Measurements from ENCODE around the gene MAP1LC3C.

Gene MAP1LC3C

DNA sequence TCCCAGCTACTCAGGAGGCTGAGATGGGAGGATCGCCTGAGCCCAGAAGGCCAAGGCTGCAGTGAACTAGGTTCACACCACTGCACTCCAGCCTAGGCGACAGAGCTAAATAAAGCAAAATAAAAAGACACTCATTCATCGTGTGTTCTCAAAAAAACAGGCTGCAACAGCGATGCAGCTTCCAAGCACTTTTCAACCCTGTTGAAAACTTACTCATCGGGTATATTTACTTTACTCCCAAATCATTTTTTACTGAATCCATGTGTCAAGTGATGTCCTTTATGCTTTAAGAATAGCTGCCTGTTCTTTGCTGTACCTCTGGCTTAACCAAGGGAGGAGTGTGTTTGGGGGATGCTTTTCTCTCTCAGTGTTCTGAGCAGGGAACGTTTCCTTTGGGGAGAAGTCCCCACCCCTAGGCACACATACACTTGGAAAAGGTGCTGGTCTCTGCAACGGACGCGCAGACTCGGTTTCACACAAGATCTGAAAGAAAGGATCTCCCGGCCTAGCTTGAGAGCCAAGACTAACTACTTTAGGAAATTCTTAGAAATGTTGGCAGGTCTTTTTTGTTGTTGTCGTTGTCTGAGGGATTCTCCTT lies 1.4 kb downstream of the MAP1LC3C start:
- Histone ChIP-seq H3K4me2 (ENCODE audit: low read depth, low read length, poor library complexity, severe bottlenecking) (no peak overlapping the region), H3K4me3 (ENCODE audit: insufficient read depth, low read length, poor library complexity, severe bottlenecking) (no peak overlapping the region), H3K9me2 (replicated peaks; ENCODE audit: insufficient read depth, low read length) (no peaks in the 10 kb centered on the region), H3K36me3 (ENCODE audit: low read length) (no peaks in the 10 kb centered on the region), H3K27ac (ENCODE audit: low read depth, low read length) (no peak overlapping the region), H3K79me2 (ENCODE audit: insufficient read depth, low read length) (no peaks in the 10 kb centered on the region), H3K27me3 (ENCODE audit: low read length) (no peaks in the 10 kb centered on the region), H3K9me3 (ENCODE audit: insufficient read depth, low read length) (no peaks in the 10 kb centered on the region), H3F3A (ENCODE audit: insufficient read depth) (no peaks in the 10 kb centered on the region), H2AFZ (ENCODE audit: low read depth, low read length, severe bottlenecking) (no peak overlapping the region), H4K20me1 (ENCODE audit: low read depth, low read length) (no peaks in the 10 kb centered on the region), H3K9ac (ENCODE audit: low read length) (no peak overlapping the region)
- TF ChIP-seq, protein P1, sequence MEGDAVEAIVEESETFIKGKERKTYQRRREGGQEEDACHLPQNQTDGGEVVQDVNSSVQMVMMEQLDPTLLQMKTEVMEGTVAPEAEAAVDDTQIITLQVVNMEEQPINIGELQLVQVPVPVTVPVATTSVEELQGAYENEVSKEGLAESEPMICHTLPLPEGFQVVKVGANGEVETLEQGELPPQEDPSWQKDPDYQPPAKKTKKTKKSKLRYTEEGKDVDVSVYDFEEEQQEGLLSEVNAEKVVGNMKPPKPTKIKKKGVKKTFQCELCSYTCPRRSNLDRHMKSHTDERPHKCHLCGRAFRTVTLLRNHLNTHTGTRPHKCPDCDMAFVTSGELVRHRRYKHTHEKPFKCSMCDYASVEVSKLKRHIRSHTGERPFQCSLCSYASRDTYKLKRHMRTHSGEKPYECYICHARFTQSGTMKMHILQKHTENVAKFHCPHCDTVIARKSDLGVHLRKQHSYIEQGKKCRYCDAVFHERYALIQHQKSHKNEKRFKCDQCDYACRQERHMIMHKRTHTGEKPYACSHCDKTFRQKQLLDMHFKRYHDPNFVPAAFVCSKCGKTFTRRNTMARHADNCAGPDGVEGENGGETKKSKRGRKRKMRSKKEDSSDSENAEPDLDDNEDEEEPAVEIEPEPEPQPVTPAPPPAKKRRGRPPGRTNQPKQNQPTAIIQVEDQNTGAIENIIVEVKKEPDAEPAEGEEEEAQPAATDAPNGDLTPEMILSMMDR (IDR thresholded peaks at IDR 0.05; ENCODE audit: insufficient read depth, low read length, poor library complexity, severe bottlenecking): no peak
- TF ChIP-seq EZH2phosphoT487 (conservative IDR thresholded peaks at IDR 0.05; ENCODE audit: low read length): no peak

DNA sequence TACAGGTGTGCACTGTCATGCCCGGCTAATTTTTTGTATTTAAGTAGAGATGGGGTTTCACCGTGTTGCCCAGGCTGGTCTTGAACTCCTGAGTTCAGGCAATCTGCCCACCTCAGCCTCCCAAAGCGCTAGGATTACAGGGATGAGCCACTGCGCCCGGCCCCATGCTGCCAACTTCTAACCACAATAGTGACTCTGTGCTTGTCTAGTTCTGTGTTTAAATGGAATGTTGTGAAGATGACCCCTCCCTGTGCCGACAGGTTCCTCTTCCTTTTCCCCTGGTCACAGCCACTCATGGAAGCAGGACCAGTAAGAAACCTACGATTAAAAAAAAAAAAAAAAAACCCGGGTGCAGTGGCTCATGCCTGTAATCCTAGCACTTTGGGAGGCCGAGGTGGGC lies 4.7 kb downstream of the MAP1LC3C start:
- TF ChIP-seq, protein P1 (IDR thresholded peaks at IDR 0.05; ENCODE audit: insufficient read depth, low read length, poor library complexity, severe bottlenecking): no peak
- no peak for TF ChIP-seq EZH2phosphoT487 (conservative IDR thresholded peaks at IDR 0.05; ENCODE audit: low read length)

DNA sequence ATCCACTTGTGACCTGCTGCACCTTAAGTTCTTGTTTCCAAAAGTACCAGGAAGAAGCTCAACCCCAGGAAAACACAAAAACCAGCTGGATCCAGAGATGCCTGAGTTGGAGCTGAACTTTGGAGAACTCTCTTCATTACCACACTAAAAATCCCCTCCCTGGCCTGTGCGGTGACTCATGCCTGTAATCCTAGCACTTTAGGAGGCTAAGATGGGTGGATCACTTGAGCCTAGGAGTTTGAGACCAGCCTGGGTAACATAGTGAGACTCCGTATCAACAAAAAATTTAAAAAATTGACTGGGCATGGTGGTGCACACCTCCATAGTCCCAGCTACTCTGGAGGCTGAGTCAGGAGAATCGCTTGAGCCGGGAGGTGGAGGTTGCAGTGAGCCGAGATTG lies 6.2 kb downstream of the MAP1LC3C start:
- H3K9ac ChIP-seq (ENCODE audit: low read length): no peak overlapping the region
- no peak overlapping the region for H3K4me3 ChIP-seq (ENCODE audit: insufficient read depth, low read length, poor library complexity, severe bottlenecking)
- TF ChIP-seq, protein P1 (IDR thresholded peaks at IDR 0.05; ENCODE audit: insufficient read depth, low read length, poor library complexity, severe bottlenecking): no peak
- no peak for TF ChIP-seq EZH2phosphoT487 (conservative IDR thresholded peaks at IDR 0.05; ENCODE audit: low read length)
- no peak overlapping the region for H3K4me2 ChIP-seq (ENCODE audit: low read depth, low read length, poor library complexity, severe bottlenecking)
- no peaks in the 10 kb centered on the region for H3K79me2 ChIP-seq (ENCODE audit: insufficient read depth, low read length)
- H3K9me2 ChIP-seq (replicated peaks; ENCODE audit: insufficient read depth, low read length): no peaks in the 10 kb centered on the region
- H3K27ac ChIP-seq (ENCODE audit: low read depth, low read length): no peak overlapping the region
- H3K27me3 ChIP-seq (ENCODE audit: low read length): no peaks in the 10 kb centered on the region
- no peaks in the 10 kb centered on the region for H3K9me3 ChIP-seq (ENCODE audit: insufficient read depth, low read length)
- H4K20me1 ChIP-seq (ENCODE audit: low read depth, low read length): no peaks in the 10 kb centered on the region
- H2AFZ ChIP-seq (ENCODE audit: low read depth, low read length, severe bottlenecking): no peak overlapping the region
- H3F3A ChIP-seq (ENCODE audit: insufficient read depth): no peaks in the 10 kb centered on the region
- no peaks in the 10 kb centered on the region for H3K36me3 ChIP-seq (ENCODE audit: low read length)

More for the DNA sequence above, 4.7 kb downstream of the MAP1LC3C start:
- no peaks in the 10 kb centered on the region for H3K36me3 ChIP-seq (ENCODE audit: low read length)
- no peak overlapping the region for H3K9ac ChIP-seq (ENCODE audit: low read length)
- H2AFZ ChIP-seq (ENCODE audit: low read depth, low read length, severe bottlenecking): no peak overlapping the region
- H3K9me2 ChIP-seq (replicated peaks; ENCODE audit: insufficient read depth, low read length): no peaks in the 10 kb centered on the region
- H4K20me1 ChIP-seq (ENCODE audit: low read depth, low read length): no peaks in the 10 kb centered on the region
- H3K9me3 ChIP-seq (ENCODE audit: insufficient read depth, low read length): no peaks in the 10 kb centered on the region
- no peaks in the 10 kb centered on the region for H3F3A ChIP-seq (ENCODE audit: insufficient read depth)
- no peak overlapping the region for H3K27ac ChIP-seq (ENCODE audit: low read depth, low read length)
- no peak overlapping the region for H3K4me3 ChIP-seq (ENCODE audit: insufficient read depth, low read length, poor library complexity, severe bottlenecking)
- no peaks in the 10 kb centered on the region for H3K79me2 ChIP-seq (ENCODE audit: insufficient read depth, low read length)
- H3K4me2 ChIP-seq (ENCODE audit: low read depth, low read length, poor library complexity, severe bottlenecking): no peak overlapping the region
- H3K27me3 ChIP-seq (ENCODE audit: low read length): no peaks in the 10 kb centered on the region
